HepG2 (cell line): Measurements from ENCODE around the gene IRF7. TPM values are rescaled to one million over a fixed set of nuclear protein-coding genes. Genes with fewer than 3 reads are reported as not detected.
A peak's percentile ranks its signal among the peaks of the same experiment; 100 is the strongest.

Experiments used
- AHR ChIP-seq: IDR thresholded peaks from 2 replicates; pipeline ENCODE4 v1.6.1; 2018; ENCODE audit warnings: missing genetic modification reagents, missing compliant biosample characterization
- KDM1A ChIP-seq: IDR thresholded peaks from 2 replicates; pipeline ENCODE4 v1.6.1; 2016; ENCODE audit warnings: missing compliant biosample characterization
- KLF12 ChIP-seq: sonication (generic); formaldehyde crosslinking; IDR thresholded peaks from 2 replicates; pipeline ENCODE4 v1.4.0; 2020; ENCODE audit warnings: missing genetic modification reagents, borderline replicate concordance
- MEIS1 ChIP-seq: sonication (generic); formaldehyde crosslinking; IDR thresholded peaks from 2 replicates; pipeline ENCODE4 v1.9.0; 2021; ENCODE audit warnings: mild to moderate bottlenecking, missing genetic modification reagents, moderate library complexity, borderline replicate concordance
- MTF1 ChIP-seq: sonication (generic); formaldehyde crosslinking; IDR thresholded peaks from 2 replicates; pipeline ENCODE4 v1.5.0; 2020; ENCODE audit warnings: missing genetic modification reagents
- NONO ChIP-seq, 2 experiments: fragments of 450-650 bp in 1 of 2; sonication (generic) in 1 of 2; formaldehyde crosslinking in 1 of 2; IDR thresholded peaks in 1 of 2; conservative IDR thresholded peaks in 1 of 2; 2 replicates each; pipeline versions ENCODE4 v1.6.1 to v1.8.0; 2017 to 2022; ENCODE audit warnings: mild to moderate bottlenecking in 1 of 2, missing genetic modification reagents in 1 of 2, moderate library complexity in 1 of 2
- SCMH1 ChIP-seq: sonication (generic); formaldehyde crosslinking; IDR thresholded peaks from 2 replicates; pipeline ENCODE4 v1.9.0; 2021; ENCODE audit warnings: missing genetic modification reagents, mild to moderate bottlenecking, borderline replicate concordance
- SIN3A ChIP-seq: IDR thresholded peaks from 2 replicates; pipeline ENCODE4 v1.6.1; 2011; ENCODE audit warnings: low read depth, mild to moderate bottlenecking, control low read depth, low read length, borderline replicate concordance
- SRSF1 ChIP-seq: fragments of 200-400 bp; formaldehyde crosslinking; optimal IDR thresholded peaks from 2 replicates; pipeline ENCODE3; 2017; ENCODE audit warnings: mild to moderate bottlenecking, low read depth, low read length, moderate library complexity
- TMF1 ChIP-seq: sonication (generic); formaldehyde crosslinking; IDR thresholded peaks from 2 replicates; pipeline ENCODE4 v1.8.1; 2022; ENCODE audit warnings: low read depth, missing genetic modification reagents
- YY1 ChIP-seq: IDR thresholded peaks from 2 replicates; pipeline ENCODE4 v1.6.1; 2011; ENCODE audit warnings: low read length, low read depth, moderate library complexity, mild to moderate bottlenecking; ENCODE audit not compliant: insufficient read depth, insufficient replicate concordance
- ZNF282 ChIP-seq: fragments of 450-650 bp; IDR thresholded peaks from 2 replicates; pipeline ENCODE4 v1.6.1; 2018; ENCODE audit not compliant: partially characterized antibody
- ZNF550 ChIP-seq: sonication (generic); formaldehyde crosslinking; IDR thresholded peaks from 2 replicates; pipeline ENCODE4 v1.4.0; 2020; ENCODE audit warnings: mild to moderate bottlenecking, missing genetic modification reagents, borderline replicate concordance
- ZNF557 ChIP-seq: sonication (generic); formaldehyde crosslinking; IDR thresholded peaks from 2 replicates; pipeline ENCODE4 v1.4.0; 2020; ENCODE audit warnings: missing genetic modification reagents
- ZNF616 ChIP-seq: sonication (generic); formaldehyde crosslinking; IDR thresholded peaks from 2 replicates; pipeline ENCODE4 v1.5.0; 2020; ENCODE audit warnings: low read depth, mild to moderate bottlenecking, missing genetic modification reagents
- ZNF629 ChIP-seq: sonication (generic); formaldehyde crosslinking; conservative IDR thresholded peaks from 2 replicates; pipeline ENCODE4 v1.5.0; 2020; ENCODE audit warnings: missing genetic modification reagents
- ZNF790 ChIP-seq: sonication (generic); formaldehyde crosslinking; IDR thresholded peaks from 2 replicates; pipeline ENCODE4 v1.8.0; 2022; ENCODE audit warnings: missing genetic modification reagents, mild to moderate bottlenecking, borderline replicate concordance
- polyA plus RNA-seq, 8 experiments: library from polyadenylated mRNA; depleted of rRNA in 3 of 8; stranded (reverse) in 7 of 8; unstranded in 1 of 8; fragments of >200 nt; fragmentation: Illumina TruSeq in 4 of 8; extraction: Trizol in 4 of 8; gene quantifications; 2 replicates each; pipeline versions ENCODE4 v1.2.1 to v1.2.3, GENCODE V29; 2011 to 2016; ENCODE audit warnings: low read depth in 4 of 8, missing spikeins in 1 of 8, mixed read lengths in 1 of 8; ENCODE audit not compliant: insufficient read depth in 1 of 8
- total RNA-seq, 5 experiments: library from RNA; depleted of rRNA; stranded (reverse); fragments of >200 nt; fragmentation: Illumina TruSeq; extraction: Trizol; gene quantifications; 2 replicates each; pipeline ENCODE4 v1.2.3, GENCODE V29; 2016; ENCODE audit warnings: low read depth in 1 of 5
- TF ChIP-seq, protein P1 (sequence below): sonication (generic); formaldehyde crosslinking; IDR thresholded peaks from 2 replicates; pipeline ENCODE4 v1.5.1; 2020; ENCODE audit warnings: mild to moderate bottlenecking, missing genetic modification reagents, moderate library complexity
- TF ChIP-seq, protein P2 (sequence below): sonication (generic); formaldehyde crosslinking; IDR thresholded peaks from 2 replicates; pipeline ENCODE4 v1.4.0; 2020; ENCODE audit warnings: missing genetic modification reagents, mild to moderate bottlenecking, borderline replicate concordance
- TF ChIP-seq, protein P3 (sequence below): sonication (generic); formaldehyde crosslinking; IDR thresholded peaks from 2 replicates; pipeline ENCODE4 v1.9.0; 2022; ENCODE audit warnings: low read depth, missing genetic modification reagents
- TF ChIP-seq, protein P4 (sequence below): sonication (generic); formaldehyde crosslinking; IDR thresholded peaks from 2 replicates; pipeline ENCODE4 v1.4.0; 2020; ENCODE audit warnings: missing genetic modification reagents

IRF7 gene
- total and polyA plus RNA-seq, 2 of the 13 experiments (the other 11 are each of a cell fraction or from before 2014, with no cell fraction given): not detected

DNA sequence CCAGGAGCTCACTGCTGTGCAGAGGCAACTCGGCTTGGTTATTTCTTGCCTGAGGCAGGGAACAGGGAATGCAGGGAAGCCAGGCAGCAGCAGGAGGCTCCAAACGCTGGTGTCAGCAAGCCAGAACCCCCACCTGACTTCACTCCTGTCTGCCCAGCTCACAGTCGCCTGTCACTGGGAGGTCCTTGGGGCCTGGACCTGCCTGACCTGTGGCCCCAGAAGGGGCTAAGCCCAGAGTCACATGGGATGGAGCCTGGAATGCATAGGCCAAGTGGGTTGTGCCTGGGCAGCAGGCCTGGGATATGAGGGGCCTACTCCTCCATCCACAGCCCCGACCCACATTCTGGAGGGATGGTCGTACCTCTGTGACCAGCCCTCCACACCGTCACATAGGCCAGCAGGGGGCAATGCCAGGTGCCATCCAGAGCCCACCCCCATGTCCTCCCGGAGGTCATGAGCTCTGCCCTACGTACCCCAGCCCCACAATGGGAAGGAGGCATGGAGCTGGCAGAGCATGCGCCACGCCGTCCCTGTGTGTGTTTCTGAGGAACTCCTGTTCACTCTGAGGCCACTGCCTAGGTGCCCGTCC is 49.7 kb downstream of the IRF7 start (continued):
- TF ChIP-seq KLF12 (CRISPR knock-in tag): no peak
- TF ChIP-seq KDM1A (CRISPR knock-in tag): no peak
- TF ChIP-seq, protein P1, sequence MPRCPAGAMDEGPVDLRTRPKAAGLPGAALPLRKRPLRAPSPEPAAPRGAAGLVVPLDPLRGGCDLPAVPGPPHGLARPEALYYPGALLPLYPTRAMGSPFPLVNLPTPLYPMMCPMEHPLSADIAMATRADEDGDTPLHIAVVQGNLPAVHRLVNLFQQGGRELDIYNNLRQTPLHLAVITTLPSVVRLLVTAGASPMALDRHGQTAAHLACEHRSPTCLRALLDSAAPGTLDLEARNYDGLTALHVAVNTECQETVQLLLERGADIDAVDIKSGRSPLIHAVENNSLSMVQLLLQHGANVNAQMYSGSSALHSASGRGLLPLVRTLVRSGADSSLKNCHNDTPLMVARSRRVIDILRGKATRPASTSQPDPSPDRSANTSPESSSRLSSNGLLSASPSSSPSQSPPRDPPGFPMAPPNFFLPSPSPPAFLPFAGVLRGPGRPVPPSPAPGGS: no peak
- 0 out of 2 replicates have a peak, but pooled peaks have one; percentile 55 for TF ChIP-seq MEIS1 (CRISPR knock-in tag)
- TF ChIP-seq TMF1: no peak
- no peak for TF ChIP-seq ZNF629 (CRISPR knock-in tag)
- no peak for TF ChIP-seq ZNF550
- no peak for TF ChIP-seq ZNF557 (CRISPR knock-in tag)
- TF ChIP-seq NONO (IDR thresholded peaks at IDR 0.05): no peak
- TF ChIP-seq NONO (CRISPR knock-in tag; conservative IDR thresholded peaks at IDR 0.05): 0 out of 2 replicates have a peak, but pooled peaks have one; percentile 23
- TF ChIP-seq YY1: no peak
- no peak for TF ChIP-seq SCMH1 (CRISPR knock-in tag)
- TF ChIP-seq AHR (CRISPR knock-in tag): no peak
- TF ChIP-seq SIN3A: no peak
- no peak for TF ChIP-seq ZNF790 (CRISPR knock-in tag)
- TF ChIP-seq, protein P2, sequence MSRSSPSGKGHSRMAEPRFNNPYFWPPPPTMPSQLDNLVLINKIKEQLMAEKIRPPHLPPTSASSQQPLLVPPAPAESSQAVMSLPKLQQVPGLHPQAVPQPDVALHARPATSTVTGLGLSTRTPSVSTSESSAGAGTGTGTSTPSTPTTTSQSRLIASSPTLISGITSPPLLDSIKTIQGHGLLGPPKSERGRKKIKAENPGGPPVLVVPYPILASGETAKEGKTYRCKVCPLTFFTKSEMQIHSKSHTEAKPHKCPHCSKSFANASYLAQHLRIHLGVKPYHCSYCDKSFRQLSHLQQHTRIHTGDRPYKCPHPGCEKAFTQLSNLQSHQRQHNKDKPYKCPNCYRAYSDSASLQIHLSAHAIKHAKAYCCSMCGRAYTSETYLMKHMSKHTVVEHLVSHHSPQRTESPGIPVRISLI (CRISPR knock-in tag): no peak
- TF ChIP-seq ZNF282: no peak
- TF ChIP-seq SRSF1: peak; percentile 58
- no peak for TF ChIP-seq MTF1 (CRISPR knock-in tag)
- TF ChIP-seq, protein P3, sequence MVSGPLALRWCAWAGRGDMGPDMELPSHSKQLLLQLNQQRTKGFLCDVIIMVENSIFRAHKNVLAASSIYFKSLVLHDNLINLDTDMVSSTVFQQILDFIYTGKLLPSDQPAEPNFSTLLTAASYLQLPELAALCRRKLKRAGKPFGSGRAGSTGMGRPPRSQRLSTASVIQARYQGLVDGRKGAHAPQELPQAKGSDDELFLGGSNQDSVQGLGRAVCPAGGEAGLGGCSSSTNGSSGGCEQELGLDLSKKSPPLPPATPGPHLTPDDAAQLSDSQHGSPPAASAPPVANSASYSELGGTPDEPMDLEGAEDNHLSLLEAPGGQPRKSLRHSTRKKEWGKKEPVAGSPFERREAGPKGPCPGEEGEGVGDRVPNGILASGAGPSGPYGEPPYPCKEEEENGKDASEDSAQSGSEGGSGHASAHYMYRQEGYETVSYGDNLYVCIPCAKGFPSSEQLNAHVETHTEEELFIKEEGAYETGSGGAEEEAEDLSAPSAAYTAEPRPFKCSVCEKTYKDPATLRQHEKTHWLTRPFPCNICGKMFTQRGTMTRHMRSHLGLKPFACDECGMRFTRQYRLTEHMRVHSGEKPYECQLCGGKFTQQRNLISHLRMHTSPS (CRISPR knock-in tag): peak; percentile 50; the same call in 1 of the 2 replicates
- TF ChIP-seq, protein P4, sequence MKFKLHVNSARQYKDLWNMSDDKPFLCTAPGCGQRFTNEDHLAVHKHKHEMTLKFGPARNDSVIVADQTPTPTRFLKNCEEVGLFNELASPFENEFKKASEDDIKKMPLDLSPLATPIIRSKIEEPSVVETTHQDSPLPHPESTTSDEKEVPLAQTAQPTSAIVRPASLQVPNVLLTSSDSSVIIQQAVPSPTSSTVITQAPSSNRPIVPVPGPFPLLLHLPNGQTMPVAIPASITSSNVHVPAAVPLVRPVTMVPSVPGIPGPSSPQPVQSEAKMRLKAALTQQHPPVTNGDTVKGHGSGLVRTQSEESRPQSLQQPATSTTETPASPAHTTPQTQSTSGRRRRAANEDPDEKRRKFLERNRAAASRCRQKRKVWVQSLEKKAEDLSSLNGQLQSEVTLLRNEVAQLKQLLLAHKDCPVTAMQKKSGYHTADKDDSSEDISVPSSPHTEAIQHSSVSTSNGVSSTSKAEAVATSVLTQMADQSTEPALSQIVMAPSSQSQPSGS (CRISPR knock-in tag): no peak
- no peak for TF ChIP-seq ZNF616 (CRISPR knock-in tag)
